Cerebellar nuclear complex (tissue), 1 donor: ENCODE results near the gene CACNB3.

ENCODE experiments used
- DNase-seq, 2 experiments: peaks; one replicate each; lab custom pipeline; 2025; lab: John Stamatoyannopoulos, UW

Gene CACNB3

DNA sequence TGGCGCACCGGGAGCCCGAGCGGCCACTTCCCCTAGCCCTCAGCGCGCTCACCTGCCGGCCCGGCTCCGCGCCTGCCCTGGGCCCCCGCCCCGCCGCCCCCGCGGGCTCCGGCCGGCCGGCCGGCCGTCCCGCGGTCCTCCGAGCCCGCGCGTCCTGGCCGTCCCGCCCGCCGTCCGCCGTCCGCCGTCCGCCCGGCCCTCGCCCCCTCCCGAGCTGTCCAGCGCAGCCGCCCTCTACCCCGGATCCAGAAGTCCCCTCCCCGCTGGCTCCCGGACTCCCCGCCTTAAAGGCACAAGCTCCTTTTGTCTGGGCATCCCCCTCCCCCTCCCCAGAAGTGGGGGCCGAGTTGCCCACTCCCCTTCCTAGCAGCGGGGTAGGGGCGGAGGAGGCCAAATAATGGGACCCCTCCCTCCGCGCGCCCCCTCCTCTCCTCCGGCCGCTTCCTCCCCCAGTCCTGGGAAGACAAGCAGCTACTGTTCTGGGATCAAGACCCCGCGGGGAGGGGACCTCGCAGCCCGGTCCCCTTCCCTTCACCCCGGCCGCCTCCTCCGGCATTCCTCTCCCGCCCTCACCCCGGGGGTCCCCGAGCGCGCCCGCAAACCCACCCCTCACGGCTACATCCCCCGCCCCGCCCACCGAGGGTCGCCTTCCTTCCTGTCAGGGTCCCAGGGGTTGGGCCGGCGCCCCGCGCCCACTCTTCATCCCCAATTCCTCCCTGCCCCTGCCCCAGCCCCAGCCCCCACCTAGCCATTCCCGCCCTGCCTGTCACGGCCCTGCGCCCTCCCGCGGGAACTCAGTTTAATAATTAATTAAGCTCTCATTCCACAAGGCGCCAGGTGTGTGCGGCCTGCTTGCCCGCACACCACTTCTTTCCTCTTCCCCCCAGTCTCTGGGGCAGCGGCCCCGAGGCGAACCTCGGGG, 29.2 kb upstream of the CACNB3 start, which contains the start of gene ADCY6:
TSS of gene ADCY6 (minus strand) at position 236 of the 922 bp plus-strand sequence. CDS start 5,655 bp downstream, outside the sequence.
- DNase-seq, result peak in 1 of 2 experiments; percentile 40

GRCh38 chr12:48789858-48790326, 28.4 kb upstream of the CACNB3 start:
- no peak for DNase-seq

DNA sequence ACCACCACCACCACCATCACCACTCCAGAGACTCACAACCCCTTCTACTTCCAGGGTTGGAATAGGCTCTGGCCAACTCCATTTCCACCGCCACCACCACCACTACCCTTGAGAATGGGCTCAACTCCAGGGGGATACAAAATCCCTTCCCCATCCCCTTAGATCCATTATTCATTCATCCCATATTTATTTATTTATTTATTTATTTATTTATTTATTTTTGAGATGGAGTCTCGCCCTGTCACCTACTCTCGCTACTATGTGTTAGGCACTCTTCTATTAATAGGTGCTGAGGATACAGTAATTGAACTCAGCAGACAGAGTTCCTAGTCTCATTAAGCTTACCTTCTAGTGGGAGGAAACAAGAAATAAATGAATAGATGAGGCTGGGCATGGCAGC, 24.6 kb upstream of the CACNB3 start:
- no peak for DNase-seq

DNA sequence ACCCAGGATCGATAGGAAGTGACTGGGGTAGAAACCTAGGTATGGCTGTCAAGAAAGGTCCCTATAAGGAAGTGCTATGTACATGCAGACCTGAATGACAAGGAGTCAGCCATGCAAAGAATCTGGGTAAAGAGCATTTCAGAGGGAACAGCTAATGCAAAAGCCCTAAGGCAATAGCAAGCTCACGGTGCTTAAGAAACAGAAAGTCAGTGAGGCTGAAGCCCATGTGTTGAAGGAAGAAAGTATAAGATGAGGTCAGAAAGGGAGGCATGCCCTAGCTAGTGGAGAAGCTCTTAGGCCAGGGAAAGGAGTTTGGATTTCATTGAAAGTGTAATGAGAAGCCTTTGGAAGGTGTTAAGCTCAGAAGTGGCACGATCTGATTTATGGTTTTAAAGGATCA, 23.4 kb upstream of the CACNB3 start:
- no peak for DNase-seq

DNA sequence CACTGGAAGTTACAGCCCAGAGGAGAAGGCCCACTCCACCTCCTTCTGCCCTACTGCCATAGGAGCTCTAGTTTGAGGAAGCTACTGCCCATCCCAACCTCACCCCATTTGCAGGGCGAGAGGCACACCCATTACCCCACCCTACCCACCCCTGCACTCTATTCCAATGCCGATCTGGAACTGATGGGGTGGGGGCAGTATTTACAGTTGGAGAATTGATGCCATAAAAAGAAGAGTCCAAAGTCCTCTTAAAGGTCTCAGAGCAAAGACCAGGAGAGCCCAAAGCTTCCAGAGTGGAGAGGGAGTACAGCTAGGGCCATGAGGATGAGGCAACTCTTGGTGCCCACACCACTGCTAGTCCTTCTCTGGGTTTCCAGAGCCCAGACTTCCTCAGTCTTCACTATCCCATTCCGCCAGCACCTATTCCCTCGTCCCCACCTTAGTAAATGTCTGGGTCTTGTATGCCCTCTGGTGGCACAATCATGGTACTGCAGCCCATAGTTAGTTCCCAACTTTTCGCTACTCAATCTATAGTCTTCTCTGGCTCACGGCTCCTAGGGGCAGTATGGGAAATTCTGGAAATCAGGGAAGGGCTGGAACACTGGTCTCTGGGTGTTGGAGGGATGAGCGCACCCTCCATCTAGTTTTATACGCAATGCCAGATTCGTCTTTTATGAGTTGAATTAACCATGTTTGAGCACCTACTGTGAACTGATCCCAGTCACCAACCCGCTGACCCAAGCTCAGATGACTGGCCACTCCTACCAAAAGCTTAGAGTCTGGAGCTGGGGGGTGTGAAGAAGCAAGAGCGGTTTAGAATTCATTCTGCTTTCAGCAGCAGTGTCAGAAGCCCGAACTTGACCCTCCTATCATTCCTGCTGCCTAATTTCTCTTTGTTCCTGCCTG, 22.5 kb upstream of the CACNB3 start:
- DNase-seq, result peak in 1 of 2 experiments; percentile 30

DNA sequence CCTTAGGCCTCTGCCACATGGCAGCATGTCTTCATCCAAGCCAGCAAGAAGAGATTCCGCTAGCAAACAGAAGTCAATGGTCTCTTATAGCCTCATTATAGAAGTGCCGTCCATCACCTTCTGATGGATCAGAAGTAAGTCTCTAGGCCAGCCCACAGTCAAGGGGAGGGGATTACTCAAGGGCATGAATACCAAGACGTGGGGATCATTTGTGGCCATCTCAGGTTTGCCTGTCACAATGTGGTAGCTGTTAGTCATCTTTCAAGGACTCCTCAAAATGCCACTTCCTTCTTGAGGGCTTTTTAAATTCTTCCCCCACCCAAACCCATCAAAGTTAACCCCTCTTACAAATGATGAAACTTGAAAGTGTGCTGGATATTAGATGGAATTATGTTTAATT, 21.3 kb upstream of the CACNB3 start:
- DNase-seq, result no peak

DNA sequence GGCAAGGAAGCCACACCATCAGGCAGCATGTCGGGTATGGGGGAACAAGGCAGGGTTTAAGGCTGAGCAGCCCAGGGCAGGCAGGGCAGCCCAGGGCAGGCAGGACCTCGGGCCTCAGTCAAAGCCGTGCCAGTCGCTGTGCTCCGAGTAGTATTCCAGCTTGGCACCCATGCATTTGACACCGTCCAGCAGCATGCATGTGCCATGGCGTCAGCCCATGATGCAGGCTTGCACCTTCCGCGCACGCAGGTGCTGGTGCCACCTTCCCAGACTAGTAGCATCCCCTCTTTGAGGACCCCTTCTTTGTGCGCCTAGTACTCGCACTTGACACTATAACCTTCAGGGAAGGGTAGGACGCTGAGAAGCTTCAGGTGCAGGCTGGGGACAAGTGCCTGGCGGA, 17.8 kb upstream of the CACNB3 start:
- no peak for DNase-seq

GRCh38 chr12:48800971-48801370, 17.3 kb upstream of the CACNB3 start:
- DNase-seq, result no peak

- DNase-seq, result no peak
Observed at GRCh38 chr12:48803675-48804074, 14.6 kb upstream of the CACNB3 start.

DNA sequence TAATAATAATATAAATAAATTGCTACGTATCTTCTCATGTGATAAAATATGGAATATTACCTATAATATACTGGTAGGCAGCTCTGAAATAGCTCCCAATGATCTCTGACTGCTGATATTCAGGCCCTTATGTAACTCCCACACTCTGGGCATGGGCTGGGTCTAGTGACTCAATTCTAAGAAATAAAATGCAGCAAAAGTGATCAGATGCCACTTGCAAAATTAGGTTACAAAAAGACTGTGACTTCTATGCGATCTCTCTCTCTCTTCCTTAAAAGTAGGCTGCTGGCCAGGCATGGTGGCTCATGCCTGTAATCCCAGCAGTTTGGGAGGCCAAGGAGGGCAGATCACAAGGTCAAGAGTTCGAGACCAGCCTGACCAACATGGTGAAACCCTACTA, 10.3 kb upstream of the CACNB3 start:
- DNase-seq, result no peak

- DNase-seq, result no peak
Observed at GRCh38 chr12:48810903-48811431, 7.3 kb upstream of the CACNB3 start.

GRCh38 chr12:48811437-48812090, 6.7 kb upstream of the CACNB3 start:
- no peak for DNase-seq

DNA sequence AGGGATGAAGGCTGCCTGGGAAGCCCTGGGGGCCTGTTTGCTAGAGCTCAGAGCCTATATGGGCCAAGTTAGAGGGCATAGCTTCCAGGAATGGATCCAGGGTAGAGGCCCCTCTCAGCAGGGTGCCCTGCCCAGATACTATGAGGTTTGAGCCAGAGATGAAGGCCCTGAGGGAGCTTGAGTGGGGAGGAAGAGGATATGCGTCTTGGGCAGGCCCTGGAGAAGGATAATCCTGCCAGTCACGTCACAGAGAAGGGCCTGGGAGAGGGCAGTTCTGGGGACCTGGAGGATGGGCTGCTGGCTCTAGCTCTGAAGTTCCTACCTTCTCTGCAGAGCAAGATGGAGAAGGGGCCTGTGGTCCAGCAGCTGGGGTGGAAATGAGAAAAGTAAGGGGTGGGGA, 5.9 kb upstream of the CACNB3 start:
- DNase-seq, result no peak

DNA sequence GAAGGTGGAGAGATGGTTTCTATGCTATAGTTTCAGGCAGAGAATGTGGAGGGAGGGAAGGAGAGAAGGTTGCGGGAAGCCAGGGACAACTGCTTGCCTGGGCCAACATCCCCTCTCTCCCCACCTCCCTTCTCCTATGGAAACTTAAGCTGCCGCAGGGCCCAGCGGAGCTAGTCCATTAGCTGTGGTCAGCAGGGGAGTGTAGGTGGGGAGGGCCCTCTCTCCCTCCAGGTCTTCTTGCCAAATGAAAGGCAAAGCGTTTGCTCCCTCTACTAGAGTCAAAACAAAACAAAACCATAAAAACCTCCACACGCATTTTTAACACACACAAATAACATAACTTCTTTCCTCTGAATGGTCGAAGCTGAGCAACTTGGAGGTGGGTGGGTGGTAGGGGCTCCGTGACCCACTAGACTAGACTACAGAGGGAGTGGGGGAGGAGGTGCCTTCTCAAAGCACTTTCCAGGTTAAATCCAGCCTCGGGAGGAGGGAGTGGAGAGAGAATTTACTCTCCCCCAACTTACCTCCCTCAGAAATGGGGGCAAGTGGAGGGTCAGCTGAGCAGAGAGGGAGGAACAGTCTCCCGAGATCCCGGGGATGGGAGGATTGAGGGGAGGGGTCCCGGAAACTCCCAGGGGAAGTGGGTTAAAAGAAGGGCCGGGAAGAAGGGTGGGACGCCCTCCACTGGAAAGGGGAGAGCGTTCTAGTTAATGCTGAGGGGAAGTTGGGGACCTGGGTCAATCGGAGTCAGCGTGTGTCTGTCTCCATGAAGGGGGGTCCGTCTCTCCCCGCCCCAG, 4.6 kb upstream of the CACNB3 start:
- DNase-seq, result no peak

DNA sequence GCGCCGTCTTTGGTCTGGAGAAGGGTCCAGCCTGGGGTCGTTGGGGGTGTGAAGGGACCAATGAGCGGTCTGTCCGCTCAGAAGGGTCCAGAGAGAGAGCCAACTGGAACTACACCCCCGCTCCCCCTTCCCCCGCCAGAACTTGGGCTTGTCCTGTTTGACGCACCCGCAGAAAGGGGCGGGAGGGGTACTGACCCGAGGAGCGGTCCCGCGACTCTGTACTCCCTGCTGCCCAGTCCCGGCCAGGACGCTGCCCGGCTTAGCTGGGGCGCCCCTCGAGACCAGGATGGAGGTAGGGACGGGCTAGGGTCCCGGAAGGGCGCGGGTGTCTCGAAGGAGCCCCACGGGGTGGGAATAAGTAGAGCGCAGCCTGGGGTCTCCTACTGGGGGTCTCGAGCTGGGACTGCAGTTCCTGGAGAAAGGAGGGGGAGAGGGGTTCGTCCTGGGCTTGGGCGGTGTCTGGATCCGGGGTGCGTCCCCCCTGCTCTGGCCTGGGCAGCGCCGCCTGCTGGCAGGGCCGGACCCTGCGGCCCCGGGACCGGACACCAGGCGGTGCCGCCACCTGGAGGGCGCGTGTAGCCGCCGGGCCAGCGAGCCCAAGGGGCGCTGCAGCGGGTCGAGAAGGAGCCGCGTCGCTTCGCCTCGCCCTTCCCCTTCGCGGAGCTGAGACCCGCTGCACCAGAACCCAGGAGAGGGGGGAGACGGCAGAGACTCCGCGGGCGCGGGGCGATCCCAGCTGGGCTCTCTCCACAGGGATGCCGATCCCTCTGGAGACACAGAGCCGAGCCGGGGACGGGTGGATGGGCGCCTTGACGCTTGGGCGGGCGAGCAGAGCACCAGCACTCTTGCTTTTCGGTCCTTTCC, 3.8 kb upstream of the CACNB3 start:
- no peak for DNase-seq

DNA sequence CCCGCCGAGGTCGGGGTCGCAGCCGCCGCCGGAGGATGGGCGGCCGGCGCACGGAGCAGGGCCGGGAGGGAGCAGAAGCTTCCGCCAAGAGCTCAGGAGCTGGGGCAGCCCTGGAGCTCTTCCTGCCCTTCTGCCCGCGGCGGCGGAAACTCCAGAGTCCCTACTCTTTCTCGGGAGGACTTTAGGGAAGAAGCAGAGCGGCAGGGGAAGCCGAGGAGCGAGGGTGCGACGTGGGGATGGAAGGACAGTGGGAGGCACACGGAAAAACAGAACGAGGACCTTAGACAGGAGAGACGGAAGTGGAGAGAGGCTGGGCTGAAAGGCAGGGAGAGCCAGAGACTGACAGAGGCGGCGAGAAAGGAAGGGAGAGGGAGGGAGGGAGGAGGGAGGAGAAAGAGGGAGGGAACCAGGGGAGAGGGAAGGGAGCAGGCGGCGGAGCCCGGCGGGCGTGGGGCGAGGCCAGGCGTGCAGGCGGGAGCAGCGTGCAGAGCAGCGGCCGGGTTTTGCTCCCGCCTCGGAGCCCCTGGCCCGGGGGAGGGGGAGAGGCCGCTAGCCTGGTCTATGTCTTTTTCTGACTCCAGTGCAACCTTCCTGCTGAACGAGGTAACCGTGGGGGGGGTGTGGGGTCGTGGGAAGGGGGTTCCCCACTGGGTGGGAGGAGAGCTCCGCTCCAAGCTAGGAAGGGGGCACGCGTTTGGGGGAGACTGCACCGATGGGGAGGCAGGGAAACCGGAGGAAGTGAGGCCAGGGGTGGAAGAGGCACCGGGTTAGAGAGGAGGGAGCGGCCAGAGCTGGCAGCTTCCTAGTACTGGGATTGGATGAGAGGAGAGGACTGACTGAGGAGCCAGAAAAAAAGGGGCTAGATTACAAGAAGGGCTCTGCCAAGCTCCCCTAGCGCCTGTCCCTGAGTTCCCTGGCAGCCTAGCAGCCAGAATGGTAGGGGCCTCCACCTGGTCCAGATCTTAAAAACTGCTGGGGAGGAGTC, 2.9 kb upstream of the CACNB3 start:
- peak in 1 of 2 experiments; percentile 55 for DNase-seq

GRCh38 chr12:48816143-48816854, 2.0 kb upstream of the CACNB3 start:
- no peak for DNase-seq
